Activated T-helper 17 cell treated with anti-CD3 and anti-CD28 coated beads, Interleukin-2, amount 50 U/mL, for 72 hours (primary cell): Measurements from ENCODE around the gene PTGDR2. TPM values are rescaled to one million over a fixed set of nuclear protein-coding genes. Genes with fewer than 3 reads are reported as not detected.

ENCODE experiments used
- total RNA-seq, 2 donors: library from RNA; stranded (reverse); gene quantifications; one replicate each; pipeline ENCODE4 v1.2.3, GENCODE V29; 2022

The PTGDR2 gene
- total RNA-seq, 2 donors from 2014 or later: 0.19 to 0.37 TPM

Other genes with a start within 250 kb of the PTGDR2 start
- gene MS4A8, start 156.3 kb downstream of the PTGDR2 start, total RNA-seq: not detected
- gene MS4A18, start 131.2 kb downstream of the PTGDR2 start, total RNA-seq: not detected
- gene MS4A15, start 99.1 kb downstream of the PTGDR2 start, total RNA-seq: not detected
- not detected for gene MS4A10, start 70.6 kb downstream of the PTGDR2 start, total RNA-seq
- 10 to 100 TPM; 25.9 to 85.7 TPM for gene CCDC86, start 13.8 kb downstream of the PTGDR2 start, total RNA-seq
- gene ZP1, start 11.6 kb upstream of the PTGDR2 start, total RNA-seq: under 1 TPM in 1 of 2 donors, not detected in 1; 0.16 TPM
- gene PRPF19, start 50.6 kb upstream of the PTGDR2 start, total RNA-seq: 100 to 1,000 TPM in 1 of 2 donors, 10 to 100 TPM in 1; 80.2 to 165 TPM
- gene TMEM109, start 58.2 kb upstream of the PTGDR2 start, total RNA-seq: 10 to 100 TPM; 42.8 to 99.7 TPM
- under 1 TPM in 1 of 2 donors, not detected in 1; 0.29 TPM for gene TMEM132A, start 68.5 kb upstream of the PTGDR2 start, total RNA-seq
- 1 to 10 TPM; 1.0 to 1.3 TPM for gene SLC15A3, start 96.2 kb upstream of the PTGDR2 start, total RNA-seq
- gene CD6, start 115.7 kb upstream of the PTGDR2 start, total RNA-seq: 100 to 1,000 TPM; 254 to 438 TPM
- gene CD5, start 246.5 kb upstream of the PTGDR2 start, total RNA-seq: 100 to 1,000 TPM; 231 to 476 TPM